Right lobe of liver (tissue), 6 donors: ENCODE data around the gene CYP46A1. TPM values are rescaled to one million over a fixed set of nuclear protein-coding genes. Genes with fewer than 3 reads are reported as not detected.
A peak's percentile ranks its signal among the peaks of the same experiment; 100 is the strongest.

Experiments
- ATAC-seq, 4 donors: fragments of 200-7000 bp; cut with Tn5 transposase; one replicate each; pipeline ENCODE4 v1.9.1; 2020; ENCODE audit warnings: mild to moderate bottlenecking in 4 of 4, moderate library complexity in 4 of 4
- DNase-seq, 3 donors: peaks; one replicate each; pipeline ENCODE4 v3.0.0-alpha.2; 2020
- H3K27ac ChIP-seq, 3 donors: fragments of 200-600 bp; one replicate each; pipeline ENCODE4 v1.8.0; 2022
- H3K27me3 ChIP-seq, 2 donors: fragments of 200-600 bp; one replicate each; pipeline ENCODE4 v1.8.0; 2022
- H3K36me3 ChIP-seq, 4 donors: fragments of 200-600 bp; sonication (generic) in 1 of 4; one replicate each; pipeline versions ENCODE4 v1.5.1 to v1.8.0; 2017 to 2022; ENCODE audit warnings: control low read depth in 1 of 4
- H3K4me1 ChIP-seq, 4 donors: fragments of 200-600 bp; sonication (generic) in 1 of 4; one replicate each; pipeline versions ENCODE4 v1.5.1 to v1.8.0; 2017 to 2022; ENCODE audit warnings: control low read depth in 1 of 4
- H3K4me3 ChIP-seq, 3 donors: fragments of 200-600 bp; one replicate each; pipeline ENCODE4 v1.8.0; 2022
- H3K9me3 ChIP-seq, 4 donors: fragments of 200-600 bp; sonication (generic) in 1 of 4; one replicate each; pipeline versions ENCODE4 v1.5.1 to v1.8.0; 2017 to 2022; ENCODE audit warnings: control low read depth in 1 of 4
- CTCF ChIP-seq, 4 donors: fragments of 200-600 bp in 3 of 4; fragments of 450-650 bp in 1 of 4; IDR thresholded peaks; one replicate each; pipeline versions ENCODE4 v1.5.1 to v1.8.0; 2016 to 2022; ENCODE audit warnings: antibody characterized with exemption in 4 of 4, mild to moderate bottlenecking in 2 of 4
- POLR2A ChIP-seq: fragments of 450-650 bp; IDR thresholded peaks from one replicate; pipeline ENCODE4 v1.6.1; 2017; ENCODE audit warnings: antibody characterized with exemption, mild to moderate bottlenecking
- WGBS: methylation state at CpG from one replicate; pipeline ENCODE4 v1.1.6; 2018; ENCODE audit warnings: low coverage, low lambda C conversion rate; ENCODE audit not compliant: insufficient coverage; ENCODE audit errors: missing lambda C conversion rate; 5-methylcytosine and 5-hydroxymethylcytosine counted together
- intact Hi-C, 2 donors: fragments of 100-400 bp; cut with DNase I; formaldehyde crosslinking; loops; one replicate each; pipeline versions ENCODE4 v1.11.2 to v1.14.1; 2022
- total RNA-seq, 6 experiments: library from RNA; depleted of rRNA in 2 of 6; stranded (reverse); fragments of >200 nt in 2 of 6; fragmentation: NEBNext Ultra II Directional in 3 of 6; extraction: Animal tissue kit (Norgen Biotek cat#: 25700) in 3 of 6; gene quantifications; one replicate each; pipeline versions ENCODE4 v1.1.0 to v1.2.4, GENCODE V29; 2016 to 2023
- donor health status: DM: no; HTN: yes; CAD: no.
- donor health status: DM: no; HTN: no; CAD: no.
- donor health status: DM: no; HTN: no; CAD: no.
- donor health status: DM: no; HTN: yes; CAD: no.
- donor health status: DM: no; HTN: yes; CAD: no.

The CYP46A1 gene
- total RNA-seq, 6 experiments from 2014 or later = 0.06 to 1.6 (median 0.42) TPM; not detected in 1

DNA sequence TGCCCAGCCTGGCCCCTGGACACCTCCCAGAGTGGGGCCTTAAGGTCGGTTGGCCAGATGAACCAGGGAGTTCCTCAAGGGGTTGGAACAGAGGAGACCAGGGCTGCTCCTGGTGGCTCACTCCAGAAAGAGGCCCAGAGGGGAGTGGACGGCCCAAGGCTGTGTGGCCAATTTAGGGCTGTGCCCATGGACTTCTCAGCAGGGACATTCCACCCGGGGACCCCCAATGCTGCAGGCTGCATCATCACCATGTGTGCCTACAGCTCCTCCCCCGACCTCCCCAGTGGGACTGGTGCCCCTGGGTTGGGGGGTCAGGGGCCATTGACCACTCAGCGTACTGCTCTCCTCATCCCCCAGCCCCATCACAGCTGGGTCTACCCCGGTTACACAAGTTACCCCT, 17.6 kb upstream of the CYP46A1 start:
- H3K9me3 ChIP-seq = no peaks in the 10 kb centered on the region
- TF ChIP-seq POLR2A (no peak), CTCF (IDR thresholded peaks at IDR 0.05) (no peak)
- no peaks in the 10 kb centered on the region for H3K27me3 ChIP-seq
- H3K4me3 ChIP-seq = no peak overlapping the region
- no peaks in the 10 kb centered on the region for H3K36me3 ChIP-seq
- WGBS = 38% methylated on average over 4 of the region's 6 CpGs
- intact Hi-C loops = no loop called here
- peaks cover 0 to 1% (median under 1%) of the 10 kb centered on the region in 4 donors for H3K4me1 ChIP-seq
- no peak for ATAC-seq
- no peak overlapping the region for H3K27ac ChIP-seq
- no peak for DNase-seq

DNA sequence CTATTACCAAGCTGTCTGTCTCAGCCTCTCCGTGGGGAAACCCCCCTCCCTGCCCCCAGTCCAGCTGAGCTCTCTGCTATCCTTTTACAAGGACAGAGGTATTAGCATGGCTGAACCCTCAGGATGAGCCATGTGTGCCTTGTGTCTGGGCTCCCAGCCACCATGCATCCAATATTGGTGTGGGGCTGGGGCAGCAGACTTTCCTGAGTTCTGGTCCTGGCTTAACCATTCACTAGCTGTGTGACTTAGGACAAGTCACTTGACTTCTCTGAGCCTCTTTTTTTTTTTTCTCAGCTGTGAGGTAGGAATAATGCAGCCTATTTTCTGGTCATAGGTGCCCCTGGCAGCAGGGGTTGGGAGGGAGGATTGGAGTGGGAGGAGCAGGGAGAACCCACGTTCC, 17.1 kb upstream of the CYP46A1 start:
- TF ChIP-seq POLR2A (no peak), CTCF (IDR thresholded peaks at IDR 0.05) (no peak)

DNA sequence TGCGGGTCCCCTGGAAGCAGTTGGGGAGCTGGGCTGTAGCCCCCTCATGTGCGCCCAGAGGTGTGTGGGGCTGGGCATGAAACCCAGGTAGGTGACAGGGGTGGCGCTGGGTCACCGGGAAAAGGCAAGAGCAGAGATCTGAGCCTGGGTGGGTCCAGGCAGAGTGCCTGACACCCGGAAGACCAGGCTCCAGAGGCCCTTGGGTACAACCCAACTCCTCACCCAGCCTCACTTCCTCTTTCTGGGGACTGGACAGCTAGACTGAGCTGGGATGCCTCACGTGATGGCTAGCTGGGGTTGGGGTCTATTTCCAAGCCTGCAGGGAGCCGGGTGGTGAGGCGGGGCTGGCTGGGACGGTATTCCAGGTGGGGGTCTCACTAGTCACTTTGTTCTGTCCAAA, 16.3 kb upstream of the CYP46A1 start:
- Histone ChIP-seq H3K27me3 (no peaks in the 10 kb centered on the region), H3K27ac (no peak overlapping the region), H3K4me1 (peaks cover 0 to 11% (median 5%) of the 10 kb centered on the region in 4 donors), H3K4me3 (no peak overlapping the region), H3K9me3 (no peaks in the 10 kb centered on the region), H3K36me3 (no peaks in the 10 kb centered on the region)
- peak in 3 of 4 donors; percentile 13 to 38 (median 18) for ATAC-seq
- intact Hi-C loops = no loop called here
- TF ChIP-seq POLR2A = no peak
- no peak for TF ChIP-seq CTCF (IDR thresholded peaks at IDR 0.05)
- no peak for DNase-seq
- no CpG with 5 or more reads among the region's 9 CpGs for WGBS

More for the DNA sequence above, 17.1 kb upstream of the CYP46A1 start:
- intact Hi-C loops = no loop called here
- no peak overlapping the region for H3K27ac ChIP-seq
- H3K27me3 ChIP-seq = no peaks in the 10 kb centered on the region
- 40% methylated on average over 1 of the region's 2 CpGs for WGBS
- peaks cover 0 to 6% (median 3%) of the 10 kb centered on the region in 4 donors for H3K4me1 ChIP-seq
- no peaks in the 10 kb centered on the region for H3K9me3 ChIP-seq
- ATAC-seq = no peak
- no peaks in the 10 kb centered on the region for H3K36me3 ChIP-seq
- no peak overlapping the region for H3K4me3 ChIP-seq
- no peak for DNase-seq

DNA sequence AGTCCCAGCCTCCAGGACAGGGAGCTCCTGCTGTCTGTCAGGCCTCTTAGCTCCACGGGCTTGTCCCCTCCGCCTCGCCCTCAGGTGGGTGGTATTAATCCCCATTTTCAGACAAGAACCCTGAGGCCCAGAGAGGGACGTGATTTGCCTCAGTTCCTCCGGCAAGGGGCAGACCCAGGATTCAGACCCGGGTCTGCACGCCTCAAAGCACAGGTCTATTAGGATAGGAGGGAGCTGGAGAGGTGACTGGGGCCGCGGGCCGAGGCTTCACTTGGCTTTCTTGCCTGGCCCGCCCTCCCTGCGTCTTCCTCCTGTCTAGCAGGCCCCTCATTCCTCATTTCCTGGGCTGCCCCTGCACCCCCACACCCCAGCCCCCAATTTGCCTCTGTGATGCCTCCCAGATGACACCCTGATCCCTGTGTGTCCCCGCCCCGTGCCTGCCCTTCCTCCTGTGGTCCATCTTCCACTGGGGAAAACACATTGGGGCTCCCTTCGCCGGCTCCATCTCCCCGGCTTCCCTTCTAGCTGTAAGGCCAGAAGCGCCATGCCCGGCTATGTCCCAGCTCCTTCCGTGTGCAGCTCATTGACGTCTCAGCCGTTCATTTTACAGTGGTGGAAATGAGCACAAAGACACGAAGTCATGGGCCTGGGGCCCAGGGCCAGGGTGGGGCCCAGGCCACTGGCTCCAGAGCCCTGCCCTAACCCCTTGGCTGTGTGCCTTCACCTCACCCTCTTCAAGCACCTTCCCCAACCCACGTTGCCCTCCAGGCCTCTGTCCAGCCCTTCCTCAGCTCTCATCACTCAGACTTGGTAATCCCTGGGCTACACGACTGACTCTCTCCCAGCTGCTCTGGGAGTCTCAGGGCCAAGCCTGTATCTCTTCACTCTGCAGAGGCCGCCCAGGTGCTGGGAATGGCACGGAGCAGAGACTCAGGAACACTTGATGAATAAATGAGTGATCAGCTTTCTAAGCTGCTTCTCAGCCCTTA, 15.5 kb upstream of the CYP46A1 start:
- peak in 1 of 3 donors; percentile 22 for DNase-seq
- TF ChIP-seq POLR2A = no peak
- TF ChIP-seq CTCF (IDR thresholded peaks at IDR 0.05) = no peak
- ATAC-seq = no peak
- Histone ChIP-seq H3K27me3 (no peaks in the 10 kb centered on the region), H3K9me3 (no peaks in the 10 kb centered on the region), H3K27ac (no peak overlapping the region), H3K4me1 (peaks cover 0 to 11% (median 5%) of the 10 kb centered on the region in 4 donors), H3K36me3 (no peaks in the 10 kb centered on the region), H3K4me3 (no peak overlapping the region)
- intact Hi-C loops = no loop called here
- WGBS = 78% methylated on average over 13 of the region's 27 CpGs
